OCI-LY3 (cell line): ENCODE data around the gene KATNB1.

Experiments
- H2AFZ ChIP-seq: fragments of 200-600, 300-600 bp; shearing (Covaris generic); 2 replicates; pipeline ENCODE4 v1.6.0; 2014; ENCODE audit warnings: antibody characterized with exemption, low read depth, low read length
- H3K27ac ChIP-seq: fragments of 200-600, 300-600 bp; sonication (generic); 2 replicates; pipeline ENCODE4 v1.5.1; 2014; ENCODE audit warnings: mild to moderate bottlenecking, low read length, moderate library complexity, mixed read lengths
- H3K27me3 ChIP-seq: fragments of 200-600, 300-600 bp; sonication (generic); 2 replicates; pipeline ENCODE4 v1.6.1; 2014; ENCODE audit warnings: low read depth, low read length, mixed read lengths
- H3K36me3 ChIP-seq: fragments of 200-600, 300-600 bp; sonication (generic); replicated peaks from 2 replicates; pipeline ENCODE3; 2014; ENCODE audit warnings: low read depth, low read length, mixed read lengths
- H3K4me1 ChIP-seq: fragments of 300-600, 200-600 bp; sonication (generic); 2 replicates; pipeline ENCODE4 v1.6.1; 2014; ENCODE audit warnings: low read length, mixed read lengths
- H3K4me2 ChIP-seq: fragments of 200-600, 300-600 bp; sonication (generic); 2 replicates; pipeline ENCODE4 v1.6.1; 2014; ENCODE audit warnings: low read length, mixed read lengths
- H3K4me3 ChIP-seq: fragments of 300-600, 200-600 bp; sonication (generic); 2 replicates; pipeline ENCODE4 v1.5.1; 2014; ENCODE audit warnings: antibody characterized with exemption, mild to moderate bottlenecking, low read length, moderate library complexity
- H3K79me2 ChIP-seq: fragments of 300-600, 200-600 bp; shearing (Covaris generic); 2 replicates; pipeline ENCODE4 v1.6.1; 2014; ENCODE audit warnings: mild to moderate bottlenecking, low read length, mixed read lengths
- H3K9ac ChIP-seq: fragments of 300-600, 200-600 bp; shearing (Covaris generic); 2 replicates; pipeline ENCODE4 v1.6.0; 2014; ENCODE audit warnings: mild to moderate bottlenecking, low read length, moderate library complexity
- H3K9me3 ChIP-seq: fragments of 200-600, 300-600 bp; shearing (Covaris generic); 2 replicates; pipeline ENCODE4 v1.6.1; 2014; ENCODE audit warnings: low read length, mixed read lengths; ENCODE audit not compliant: insufficient read depth
- H4K20me1 ChIP-seq: fragments of 200-600, 300-600 bp; sonication (generic); 2 replicates; pipeline ENCODE4 v1.6.1; 2016; ENCODE audit warnings: low read length, mixed read lengths; ENCODE audit not compliant: insufficient read depth
- CTCF ChIP-seq: fragments of 200-600, 300-600 bp; sonication (generic); IDR thresholded peaks from 2 replicates; pipeline ENCODE4 v1.5.1; 2014; ENCODE audit warnings: antibody characterized with exemption, low read length, low read depth
- EZH2phosphoT487 ChIP-seq: fragments of 200-600 bp; shearing (Covaris generic); IDR thresholded peaks from 2 replicates; pipeline ENCODE4 v1.6.1; 2018; ENCODE audit warnings: antibody characterized with exemption, mixed run types, low read depth

The KATNB1 gene

GRCh38 chr16:57754354-57755060 lies 18.9 kb downstream of the KATNB1 start:
- no peaks in the 10 kb centered on the region for H3K27me3 ChIP-seq
- no peak for TF ChIP-seq CTCF
- no peak for TF ChIP-seq EZH2phosphoT487
- H3K9me3 ChIP-seq: no peaks in the 10 kb centered on the region
- H3K9ac ChIP-seq: no peak overlapping the region
- H4K20me1 ChIP-seq: no peaks in the 10 kb centered on the region
- H3K4me1 ChIP-seq: no peaks in the 10 kb centered on the region
- H3K4me2 ChIP-seq: no peak overlapping the region
- H3K79me2 ChIP-seq: no peaks in the 10 kb centered on the region
- no peak overlapping the region for H2AFZ ChIP-seq
- H3K4me3 ChIP-seq: no peak overlapping the region
- no peaks in the 10 kb centered on the region for H3K36me3 ChIP-seq
- H3K27ac ChIP-seq: no peak overlapping the region

DNA sequence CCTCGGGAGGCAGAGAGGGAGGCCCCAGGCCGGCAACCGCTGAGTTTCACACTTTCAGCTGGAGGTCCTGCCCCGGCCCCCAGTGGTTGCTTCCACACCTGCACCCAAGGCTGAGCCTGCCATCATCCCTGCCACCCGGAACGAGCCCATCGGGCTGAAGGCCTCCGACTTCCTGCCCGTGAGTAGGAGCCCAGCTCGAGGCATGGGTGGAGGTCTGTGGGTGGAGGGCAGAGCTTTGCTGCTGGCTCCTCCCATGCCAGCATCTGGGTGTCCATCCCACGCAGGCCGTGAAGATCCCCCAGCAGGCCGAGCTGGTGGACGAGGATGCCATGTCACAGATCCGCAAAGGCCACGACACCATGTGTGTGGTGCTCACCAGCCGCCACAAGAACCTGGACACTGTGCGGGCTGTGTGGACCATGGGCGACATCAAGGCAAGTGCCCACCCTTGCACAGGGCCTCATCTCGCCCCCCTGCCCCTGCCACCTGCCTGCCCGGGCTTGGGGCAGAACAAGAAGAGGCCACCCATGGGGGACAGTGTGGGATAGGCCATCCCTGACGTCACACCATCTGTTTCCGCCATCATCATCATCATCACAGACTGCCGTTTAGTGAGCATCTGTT lies 19.6 kb downstream of the KATNB1 start:
- H2AFZ ChIP-seq: no peak overlapping the region
- no peak overlapping the region for H3K4me2 ChIP-seq
- no peak for TF ChIP-seq EZH2phosphoT487
- TF ChIP-seq CTCF: no peak
- H3K4me3 ChIP-seq: no peak overlapping the region
- no peaks in the 10 kb centered on the region for H3K27me3 ChIP-seq
- H3K27ac ChIP-seq: no peak overlapping the region
- H3K36me3 ChIP-seq: no peaks in the 10 kb centered on the region
- no peaks in the 10 kb centered on the region for H3K9me3 ChIP-seq
- H3K4me1 ChIP-seq: no peaks in the 10 kb centered on the region
- H3K9ac ChIP-seq: no peak overlapping the region
- H3K79me2 ChIP-seq: no peaks in the 10 kb centered on the region
- no peaks in the 10 kb centered on the region for H4K20me1 ChIP-seq

DNA sequence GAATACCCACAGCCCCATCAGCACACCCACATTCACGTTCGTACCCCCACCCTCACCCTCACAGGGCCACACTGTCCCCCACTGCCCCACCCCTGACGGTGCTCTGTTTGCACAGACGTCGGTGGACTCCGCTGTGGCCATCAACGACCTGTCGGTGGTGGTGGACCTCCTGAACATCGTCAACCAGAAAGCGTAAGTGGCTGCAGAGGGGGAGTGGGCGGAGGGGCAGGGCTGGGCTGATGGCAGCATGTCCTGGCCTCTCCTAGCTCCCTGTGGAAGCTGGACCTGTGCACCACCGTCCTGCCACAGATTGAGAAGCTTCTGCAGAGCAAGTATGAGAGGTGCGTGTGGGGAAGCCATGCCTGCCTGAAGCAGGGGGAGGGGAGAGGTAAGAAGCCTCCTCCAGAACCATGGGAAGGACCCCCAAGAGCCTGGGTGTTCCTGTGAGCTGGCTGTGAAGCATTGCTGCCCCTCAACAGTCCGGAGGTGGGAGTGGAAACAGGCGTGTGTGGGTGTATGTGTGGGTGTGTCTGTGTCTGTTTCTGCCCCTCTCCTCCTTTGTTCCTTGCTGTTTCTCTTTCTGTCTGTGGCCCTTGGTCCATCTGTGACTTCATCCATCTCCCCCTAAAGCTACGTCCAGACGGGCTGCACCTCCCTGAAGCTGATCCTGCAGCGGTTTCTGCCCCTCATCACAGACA lies 20.3 kb downstream of the KATNB1 start:
- Histone ChIP-seq H3K27me3 (no peaks in the 10 kb centered on the region), H3K4me3 (no peak overlapping the region), H3K79me2 (no peaks in the 10 kb centered on the region), H3K9me3 (no peaks in the 10 kb centered on the region), H2AFZ (no peak overlapping the region), H3K36me3 (no peaks in the 10 kb centered on the region), H4K20me1 (no peaks in the 10 kb centered on the region), H3K27ac (no peak overlapping the region), H3K4me1 (no peaks in the 10 kb centered on the region), H3K4me2 (no peak overlapping the region), H3K9ac (no peak overlapping the region)
- TF ChIP-seq CTCF: no peak
- TF ChIP-seq EZH2phosphoT487: no peak
